Measurements from ENCODE around the gene SLC22A1. TPM values are rescaled to one million over a fixed set of nuclear protein-coding genes. Genes with fewer than 3 reads are reported as not detected.

Gene SLC22A1
- total and polyA plus RNA-seq, 2 of the 13 experiments (the other 11 are each of a cell fraction or from before 2014, with no cell fraction given) = 0.80 to 0.87 TPM

DNA sequence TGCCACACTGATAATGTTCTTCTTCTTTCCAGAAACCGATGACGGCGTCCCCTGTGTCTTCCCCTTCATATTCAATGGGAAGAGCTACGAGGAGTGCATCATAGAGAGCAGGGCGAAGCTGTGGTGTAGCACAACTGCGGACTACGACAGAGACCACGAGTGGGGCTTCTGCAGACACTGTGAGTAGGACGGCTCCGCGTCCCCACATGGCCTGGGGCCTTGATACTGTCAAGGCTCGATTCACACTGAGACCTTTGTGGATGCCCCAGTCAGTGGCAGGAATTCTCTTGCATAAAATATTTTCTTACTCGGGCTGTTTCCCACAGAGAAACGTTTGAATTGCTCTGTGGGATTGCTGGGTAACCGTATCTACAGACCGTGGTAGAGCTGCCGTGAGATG, 41.5 kb upstream of the SLC22A1 start:
- H3K4me1 ChIP-seq (ENCODE audit: insufficient read depth, low read length) = peaks cover 11% of the 10 kb centered on the region
- FAIRE-seq (no peak), DNase-seq (ENCODE audit: low spot score) (no peak), ATAC-seq (peak; percentile 13)
- H3K79me2 ChIP-seq (ENCODE audit: insufficient read depth, low read length) = no peaks in the 10 kb centered on the region
- H4K20me1 ChIP-seq (ENCODE audit: insufficient read depth, low read length) = no peaks in the 10 kb centered on the region
- H3K4me3 ChIP-seq (replicated peaks in 1 of 3; ENCODE audit: insufficient read depth in 1 of 3, low read depth in 2 of 3, low read length in 3 of 3) = no peak overlapping the region
- no peak overlapping the region for H2AFZ ChIP-seq (ENCODE audit: low read length)
- no peak overlapping the region for H3K27ac ChIP-seq (ENCODE audit: extremely low read length, insufficient read depth, low read length)
- ChIA-PET CTCF (ENCODE audit: low intra/inter-chr PET ratio, low total read pairs) (no interaction called here), POLR2A (no interaction called here)
- intact Hi-C loops (cut with micrococcal nuclease; ENCODE audit: unreplicated experiment) (no loop called here), in situ Hi-C loops (cut with HindIII; ENCODE audit: extremely low pct_ligation_motif_present, low pct_unique_long_range_greater_than_20kb) (no loop called here)
- no peak overlapping the region for H3K9ac ChIP-seq (ENCODE audit: insufficient read depth, low read depth, low read length)
- no peaks in the 10 kb centered on the region for H3K9me3 ChIP-seq (ENCODE audit: low read length)
- 97% methylated on average over 17 of the region's 17 CpGs for WGBS (ENCODE audit: low lambda C conversion rate)
- no peaks in the 10 kb centered on the region for H3K27me3 ChIP-seq (ENCODE audit: control insufficient read depth in 1 of 2, insufficient read depth in 2 of 2, low read length in 2 of 2)
- no TSS peak for BruUV-seq (replicated peaks)
- no peak overlapping the region for H3K4me2 ChIP-seq (ENCODE audit: low read depth, low read length)
- peaks cover 44 to 85% of the 10 kb centered on the region in 2 experiments for H3K36me3 ChIP-seq (replicated peaks in 1 of 2; ENCODE audit: control insufficient read depth in 1 of 2, insufficient read depth in 2 of 2, low read length in 2 of 2)
- no peak for TF ChIP-seq SMAD1 (CRISPR knock-in tag; IDR thresholded peaks at IDR 0.05; ENCODE audit: borderline replicate concordance, low read depth)
- no peak for TF ChIP-seq ZSCAN21 (CRISPR knock-in tag; IDR thresholded peaks at IDR 0.05; ENCODE audit: borderline replicate concordance)
- TF ChIP-seq CHD2 (IDR thresholded peaks at IDR 0.05; ENCODE audit: low read depth, low read length) = no peak

DNA sequence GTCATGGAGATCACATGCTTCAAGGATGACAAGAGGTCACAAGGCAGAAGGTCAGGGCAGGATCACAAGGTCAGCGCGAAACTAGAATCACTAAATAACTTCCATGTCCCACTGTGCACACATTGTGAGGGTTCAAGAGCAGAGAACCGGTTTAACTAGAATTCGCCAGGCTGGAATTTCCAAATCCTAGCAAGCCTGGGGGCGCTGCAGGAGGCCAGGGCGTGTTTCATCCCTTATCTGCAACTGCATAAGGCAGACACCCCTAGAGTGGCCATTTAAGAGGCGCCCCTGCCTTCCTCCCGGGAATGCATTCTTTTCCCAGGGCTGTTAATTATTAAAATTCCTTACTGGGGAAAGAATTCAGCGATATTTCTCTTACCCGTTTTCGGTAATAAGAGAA, 40.2 kb upstream of the SLC22A1 start:
- H3K4me1 ChIP-seq (ENCODE audit: insufficient read depth, low read length) = peaks cover 11% of the 10 kb centered on the region
- no peak overlapping the region for H3K9ac ChIP-seq (ENCODE audit: insufficient read depth, low read depth, low read length)
- in situ Hi-C loops (cut with HindIII; ENCODE audit: extremely low pct_ligation_motif_present, low pct_unique_long_range_greater_than_20kb) = no loop called here
- no peak overlapping the region for H3K4me3 ChIP-seq (replicated peaks in 1 of 3; ENCODE audit: insufficient read depth in 1 of 3, low read depth in 2 of 3, low read length in 3 of 3)
- BruUV-seq (replicated peaks) = no TSS peak
- POLR2A ChIA-PET = interaction anchor here (0.6 kb wide), 1 partner anchor 130 kb away, joined by 3 read pairs; no protein-coding TSS in a partner anchor
- H3K27ac ChIP-seq (ENCODE audit: extremely low read length, insufficient read depth, low read length) = no peak overlapping the region
- intact Hi-C loops (cut with micrococcal nuclease; ENCODE audit: unreplicated experiment) = no loop called here
- H2AFZ ChIP-seq (ENCODE audit: low read length) = no peak overlapping the region
- no peaks in the 10 kb centered on the region for H3K9me3 ChIP-seq (ENCODE audit: low read length)
- H3K79me2 ChIP-seq (ENCODE audit: insufficient read depth, low read length) = no peaks in the 10 kb centered on the region
- no peak for FAIRE-seq
- peaks cover 48 to 85% of the 10 kb centered on the region in 2 experiments for H3K36me3 ChIP-seq (replicated peaks in 1 of 2; ENCODE audit: control insufficient read depth in 1 of 2, insufficient read depth in 2 of 2, low read length in 2 of 2)
- no peak overlapping the region for H3K4me2 ChIP-seq (ENCODE audit: low read depth, low read length)
- WGBS (ENCODE audit: low lambda C conversion rate) = 97% methylated on average over 11 of the region's 11 CpGs
- H3K27me3 ChIP-seq (ENCODE audit: control insufficient read depth in 1 of 2, insufficient read depth in 2 of 2, low read length in 2 of 2) = no peaks in the 10 kb centered on the region
- CTCF ChIA-PET (ENCODE audit: low intra/inter-chr PET ratio, low total read pairs) = no interaction called here
- DNase-seq (ENCODE audit: low spot score) = no peak
- H4K20me1 ChIP-seq (ENCODE audit: insufficient read depth, low read length) = no peaks in the 10 kb centered on the region
- no peak for ATAC-seq
- no peak for TF ChIP-seq KLF9 (CRISPR knock-in tag; IDR thresholded peaks at IDR 0.05; ENCODE audit: low read depth)
- TF ChIP-seq, protein P1, sequence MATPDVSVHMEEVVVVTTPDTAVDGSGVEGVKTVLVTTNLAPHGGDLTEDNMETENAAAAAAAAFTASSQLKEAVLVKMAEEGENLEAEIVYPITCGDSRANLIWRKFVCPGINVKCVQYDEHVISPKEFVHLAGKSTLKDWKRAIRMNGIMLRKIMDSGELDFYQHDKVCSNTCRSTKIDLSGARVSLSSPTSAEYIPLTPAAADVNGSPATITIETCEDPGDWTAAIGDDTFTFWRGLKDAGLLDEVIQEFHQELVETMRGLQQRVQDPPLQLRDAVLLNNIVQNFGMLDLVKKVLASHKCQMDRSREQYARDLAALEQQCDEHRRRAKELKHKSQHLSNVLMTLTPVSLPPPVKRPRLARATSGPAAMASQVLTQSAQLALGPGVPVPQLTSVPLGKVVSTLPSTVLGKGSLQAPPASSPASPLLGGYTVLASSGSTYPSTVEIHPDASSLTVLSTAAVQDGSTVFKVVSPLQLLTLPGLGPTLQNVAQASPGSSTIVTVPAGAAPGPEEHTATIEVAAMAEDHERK (CRISPR knock-in tag; IDR thresholded peaks at IDR 0.05; ENCODE audit: low read depth) = no peak
- TF ChIP-seq SETDB1 (CRISPR knock-in tag; IDR thresholded peaks at IDR 0.05; ENCODE audit: borderline replicate concordance) = no peak
- no peak for TF ChIP-seq ZNF468 (CRISPR knock-in tag; IDR thresholded peaks at IDR 0.05)
- no peak for TF ChIP-seq ASH2L (IDR thresholded peaks at IDR 0.05; ENCODE audit: insufficient read length, low read depth, low read length)
- no peak for TF ChIP-seq ZNF430 (CRISPR knock-in tag; IDR thresholded peaks at IDR 0.05)
- no peak for TF ChIP-seq YY1 (IDR thresholded peaks at IDR 0.05; ENCODE audit: insufficient read depth, insufficient replicate concordance, low read depth, low read length)
- TF ChIP-seq, protein P2, sequence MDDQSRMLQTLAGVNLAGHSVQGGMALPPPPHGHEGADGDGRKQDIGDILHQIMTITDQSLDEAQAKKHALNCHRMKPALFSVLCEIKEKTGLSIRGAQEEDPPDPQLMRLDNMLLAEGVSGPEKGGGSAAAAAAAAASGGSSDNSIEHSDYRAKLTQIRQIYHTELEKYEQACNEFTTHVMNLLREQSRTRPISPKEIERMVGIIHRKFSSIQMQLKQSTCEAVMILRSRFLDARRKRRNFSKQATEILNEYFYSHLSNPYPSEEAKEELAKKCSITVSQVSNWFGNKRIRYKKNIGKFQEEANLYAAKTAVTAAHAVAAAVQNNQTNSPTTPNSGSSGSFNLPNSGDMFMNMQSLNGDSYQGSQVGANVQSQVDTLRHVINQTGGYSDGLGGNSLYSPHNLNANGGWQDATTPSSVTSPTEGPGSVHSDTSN (CRISPR knock-in tag; IDR thresholded peaks at IDR 0.05; ENCODE audit: borderline replicate concordance) = no peak
- no peak for TF ChIP-seq ZNF629 (CRISPR knock-in tag; conservative IDR thresholded peaks at IDR 0.05)
- no peak for TF ChIP-seq MEIS2 (CRISPR knock-in tag; IDR thresholded peaks at IDR 0.05)
- TF ChIP-seq ZNF253 (CRISPR knock-in tag; IDR thresholded peaks at IDR 0.05; ENCODE audit: borderline replicate concordance) = no peak
- no peak for TF ChIP-seq MXI1 (IDR thresholded peaks at IDR 0.05; ENCODE audit: borderline replicate concordance, low read depth, low read length)
- TF ChIP-seq, protein P3, sequence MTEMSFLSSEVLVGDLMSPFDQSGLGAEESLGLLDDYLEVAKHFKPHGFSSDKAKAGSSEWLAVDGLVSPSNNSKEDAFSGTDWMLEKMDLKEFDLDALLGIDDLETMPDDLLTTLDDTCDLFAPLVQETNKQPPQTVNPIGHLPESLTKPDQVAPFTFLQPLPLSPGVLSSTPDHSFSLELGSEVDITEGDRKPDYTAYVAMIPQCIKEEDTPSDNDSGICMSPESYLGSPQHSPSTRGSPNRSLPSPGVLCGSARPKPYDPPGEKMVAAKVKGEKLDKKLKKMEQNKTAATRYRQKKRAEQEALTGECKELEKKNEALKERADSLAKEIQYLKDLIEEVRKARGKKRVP (CRISPR knock-in tag; IDR thresholded peaks at IDR 0.05) = no peak

Data from HepG2 (cell line).